IPS-15b (cell line): ENCODE measurements around the gene NCKAP5L.

ENCODE experiments used
- H3K27me3 ChIP-seq: one replicate; pipeline ENCODE4 v1.6.1; 2013; ENCODE audit warnings: low read length; ENCODE audit not compliant: control insufficient read depth, insufficient read depth
- H3K36me3 ChIP-seq: one replicate; pipeline ENCODE4 v1.6.1; 2013; ENCODE audit warnings: low read length; ENCODE audit not compliant: control insufficient read depth, insufficient read depth
- H3K4me1 ChIP-seq: one replicate; pipeline ENCODE4 v1.6.1; 2013; ENCODE audit warnings: mild to moderate bottlenecking, low read length; ENCODE audit not compliant: control insufficient read depth, insufficient read depth
- H3K4me3 ChIP-seq: one replicate; pipeline ENCODE4 v1.5.1; 2013; ENCODE audit warnings: low read depth, low read length
- H3K9ac ChIP-seq: one replicate; pipeline ENCODE4 v1.6.1; 2013; ENCODE audit warnings: low read depth, mild to moderate bottlenecking, low read length
- H3K9me3 ChIP-seq: one replicate; pipeline ENCODE4 v1.6.1; 2013; ENCODE audit warnings: mild to moderate bottlenecking, low read length; ENCODE audit not compliant: control insufficient read depth, insufficient read depth

Gene NCKAP5L

GRCh38 chr12:49763006-49763591 lies 65.1 kb downstream of the NCKAP5L start:
- Histone ChIP-seq H3K36me3 (peaks cover 51% of the 10 kb centered on the region), H3K27me3 (no peaks in the 10 kb centered on the region), H3K4me3 (no peak overlapping the region), H3K9ac (no peak overlapping the region), H3K4me1 (no peaks in the 10 kb centered on the region), H3K9me3 (no peaks in the 10 kb centered on the region)

GRCh38 chr12:49762468-49762847 lies 65.8 kb downstream of the NCKAP5L start:
- no peaks in the 10 kb centered on the region for H3K27me3 ChIP-seq
- no peaks in the 10 kb centered on the region for H3K9me3 ChIP-seq
- H3K36me3 ChIP-seq: peaks cover 57% of the 10 kb centered on the region
- no peak overlapping the region for H3K4me3 ChIP-seq
- H3K9ac ChIP-seq: no peak overlapping the region
- no peaks in the 10 kb centered on the region for H3K4me1 ChIP-seq

- Histone ChIP-seq H3K9ac (no peak overlapping the region), H3K4me3 (no peak overlapping the region), H3K36me3 (peaks cover 60% of the 10 kb centered on the region), H3K4me1 (no peaks in the 10 kb centered on the region), H3K27me3 (no peaks in the 10 kb centered on the region), H3K9me3 (no peaks in the 10 kb centered on the region)
Observed at GRCh38 chr12:49761677-49762467, 66.3 kb downstream of the NCKAP5L start.

GRCh38 chr12:49750996-49751393 lies 77.2 kb downstream of the NCKAP5L start:
- H3K27me3 ChIP-seq: no peaks in the 10 kb centered on the region
- H3K4me1 ChIP-seq: peaks cover 4% of the 10 kb centered on the region
- H3K9ac ChIP-seq: no peak overlapping the region
- no peaks in the 10 kb centered on the region for H3K9me3 ChIP-seq
- peaks cover 19% of the 10 kb centered on the region for H3K36me3 ChIP-seq
- H3K4me3 ChIP-seq: no peak overlapping the region

- Histone ChIP-seq H3K9me3 (no peaks in the 10 kb centered on the region), H3K4me3 (no peak overlapping the region), H3K27me3 (no peaks in the 10 kb centered on the region), H3K4me1 (peaks cover 4% of the 10 kb centered on the region), H3K36me3 (peaks cover 19% of the 10 kb centered on the region), H3K9ac (no peak overlapping the region)
Observed at GRCh38 chr12:49750027-49750995, 77.9 kb downstream of the NCKAP5L start.

DNA sequence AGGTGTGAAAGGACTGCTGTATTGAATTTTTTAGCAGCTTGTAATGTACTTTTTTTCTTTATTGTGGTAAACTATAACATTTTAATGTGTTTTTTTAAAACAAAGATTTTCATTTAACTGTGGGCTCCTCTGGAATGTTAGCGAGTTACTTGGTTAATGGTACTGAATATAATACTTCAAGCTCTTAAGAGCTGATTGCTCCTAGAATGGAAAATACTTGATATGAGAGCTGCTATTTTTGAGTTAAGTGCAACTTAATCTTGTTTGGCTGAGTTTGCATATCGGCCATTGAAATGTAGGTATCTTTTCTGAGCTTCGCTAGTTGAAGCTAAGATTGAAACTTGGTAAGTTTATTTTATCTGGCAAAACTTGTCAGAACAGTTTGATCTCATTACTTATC lies 79.4 kb downstream of the NCKAP5L start:
- Histone ChIP-seq H3K9ac (no peak overlapping the region), H3K36me3 (peaks cover 8% of the 10 kb centered on the region)

DNA sequence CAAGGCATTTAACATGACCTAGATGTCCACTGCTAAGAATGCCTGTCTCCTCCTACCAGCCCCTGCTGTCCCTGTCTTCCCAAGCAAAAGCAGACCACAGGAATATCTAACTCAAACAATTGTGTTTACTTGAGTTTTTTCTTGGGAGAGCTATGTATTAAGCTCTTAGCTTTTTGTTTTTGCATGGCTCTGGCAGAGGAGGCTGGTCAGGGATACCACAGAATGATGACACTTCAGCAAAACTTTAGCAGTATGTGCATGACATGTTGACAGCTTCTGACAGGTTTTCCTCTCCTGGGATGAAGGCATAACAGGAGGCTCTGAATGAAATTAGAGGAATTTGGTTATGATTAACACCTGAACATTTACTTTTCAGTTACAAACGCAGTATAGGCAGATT lies 79.9 kb downstream of the NCKAP5L start:
- no peaks in the 10 kb centered on the region for H3K9me3 ChIP-seq
- no peak overlapping the region for H3K9ac ChIP-seq
- no peaks in the 10 kb centered on the region for H3K27me3 ChIP-seq
- peaks cover 5% of the 10 kb centered on the region for H3K36me3 ChIP-seq
- H3K4me3 ChIP-seq: no peak overlapping the region
- H3K4me1 ChIP-seq: peaks cover 7% of the 10 kb centered on the region

More for the DNA sequence above, 79.4 kb downstream of the NCKAP5L start:
- peaks cover 4% of the 10 kb centered on the region for H3K4me1 ChIP-seq
- H3K4me3 ChIP-seq: no peak overlapping the region
- H3K27me3 ChIP-seq: no peaks in the 10 kb centered on the region
- no peaks in the 10 kb centered on the region for H3K9me3 ChIP-seq

- Histone ChIP-seq H3K9me3 (no peaks in the 10 kb centered on the region), H3K9ac (no peak overlapping the region), H3K27me3 (no peaks in the 10 kb centered on the region), H3K36me3 (no peaks in the 10 kb centered on the region), H3K4me1 (peaks cover 7% of the 10 kb centered on the region), H3K4me3 (no peak overlapping the region)
Observed at GRCh38 chr12:49744363-49744885, 83.8 kb downstream of the NCKAP5L start.

DNA sequence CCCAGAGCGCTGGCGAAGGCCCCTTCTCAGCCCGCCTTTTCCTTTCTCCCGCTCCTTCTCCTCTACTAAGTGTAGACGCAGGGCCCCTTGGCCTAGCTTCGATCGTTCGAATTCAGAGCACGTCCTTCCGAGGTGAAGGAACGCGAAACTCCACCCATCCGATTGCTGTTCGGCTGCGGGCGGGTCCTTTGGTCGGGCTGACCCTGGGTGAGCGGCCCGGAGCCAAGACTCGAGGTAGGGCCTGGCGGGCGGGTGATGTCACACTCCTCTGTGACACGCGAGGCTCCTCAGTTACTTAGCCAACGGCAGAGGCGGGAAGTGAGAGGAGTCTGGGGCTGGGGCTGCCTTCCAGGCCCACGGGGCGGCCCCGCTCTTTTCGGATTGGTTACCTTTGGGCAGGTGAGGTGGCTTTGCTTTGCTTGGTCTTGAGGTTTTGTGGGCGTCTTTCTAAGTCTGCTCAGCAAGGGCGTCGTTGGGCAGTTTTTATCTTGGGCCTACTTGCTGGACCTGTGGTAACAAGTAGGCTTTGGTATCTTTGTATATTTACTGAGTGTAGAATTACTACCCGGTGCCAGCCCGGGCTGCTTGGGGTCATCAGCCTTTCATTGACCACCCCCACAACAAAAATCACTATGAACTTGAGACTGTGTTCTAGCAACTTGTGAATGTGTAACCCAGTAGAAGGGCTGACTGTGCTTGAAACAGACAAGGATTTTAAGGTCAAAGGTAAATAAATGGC lies 86.2 kb downstream of the NCKAP5L start:
- Histone ChIP-seq H3K27me3 (no peaks in the 10 kb centered on the region), H3K36me3 (no peaks in the 10 kb centered on the region), H3K4me3 (peak overlapping the region; percentile 100), H3K9me3 (no peaks in the 10 kb centered on the region), H3K4me1 (peaks cover 3% of the 10 kb centered on the region), H3K9ac (peak overlapping the region; percentile 99)
